Endothelial cell (in vitro differentiated cells): ENCODE measurements around the gene AP3M1. TPM values are rescaled to one million over a fixed set of nuclear protein-coding genes. Genes with fewer than 3 reads are reported as not detected.

ENCODE experiments used
- DNase-seq: peaks from one replicate; pipeline ENCODE4 v3.0.0; 2021; ENCODE audit warnings: low spot score
- H3K27ac Mint-ChIP-seq: one replicate; pipeline ENCODE4 v1.8.0; 2021; ENCODE audit warnings: mixed read lengths, inconsistent platforms; ENCODE audit not compliant: unreplicated experiment
- H3K27me3 Mint-ChIP-seq: one replicate; pipeline ENCODE4 v1.8.0; 2021; ENCODE audit warnings: mild to moderate bottlenecking, moderate library complexity, mixed read lengths, inconsistent platforms; ENCODE audit not compliant: unreplicated experiment
- H3K36me3 Mint-ChIP-seq: one replicate; pipeline ENCODE4 v1.8.0; 2021; ENCODE audit warnings: mild to moderate bottlenecking, low read depth, mixed read lengths, inconsistent platforms; ENCODE audit not compliant: unreplicated experiment
- H3K4me1 Mint-ChIP-seq: one replicate; pipeline ENCODE4 v1.8.0; 2021; ENCODE audit warnings: mild to moderate bottlenecking, mixed read lengths, inconsistent platforms; ENCODE audit not compliant: unreplicated experiment
- H3K4me3 Mint-ChIP-seq: one replicate; pipeline ENCODE4 v1.8.0; 2021; ENCODE audit warnings: mild to moderate bottlenecking, mixed read lengths, inconsistent platforms; ENCODE audit not compliant: unreplicated experiment
- H3K9me3 Mint-ChIP-seq: one replicate; pipeline ENCODE4 v1.8.0; 2021; ENCODE audit warnings: mixed read lengths, inconsistent platforms; ENCODE audit not compliant: unreplicated experiment
- total RNA-seq: library from RNA; stranded (reverse); fragmentation: NEBNext Ultra II Directional; extraction: Animal tissue kit (Norgen Biotek cat#: 25700); gene quantifications from one replicate; pipeline ENCODE4 v1.2.1, GENCODE V29; 2021; ENCODE audit not compliant: unreplicated experiment
- TF ChIP-seq, protein P1 (sequence below): fragments of 200-600 bp; sonication (generic); IDR thresholded peaks from one replicate; pipeline ENCODE4 v1.5.0; 2021; ENCODE audit warnings: antibody characterized with exemption; ENCODE audit not compliant: unreplicated experiment

The AP3M1 gene
- total RNA-seq, 1 donor from 2014 or later: 43.7 TPM

DNA sequence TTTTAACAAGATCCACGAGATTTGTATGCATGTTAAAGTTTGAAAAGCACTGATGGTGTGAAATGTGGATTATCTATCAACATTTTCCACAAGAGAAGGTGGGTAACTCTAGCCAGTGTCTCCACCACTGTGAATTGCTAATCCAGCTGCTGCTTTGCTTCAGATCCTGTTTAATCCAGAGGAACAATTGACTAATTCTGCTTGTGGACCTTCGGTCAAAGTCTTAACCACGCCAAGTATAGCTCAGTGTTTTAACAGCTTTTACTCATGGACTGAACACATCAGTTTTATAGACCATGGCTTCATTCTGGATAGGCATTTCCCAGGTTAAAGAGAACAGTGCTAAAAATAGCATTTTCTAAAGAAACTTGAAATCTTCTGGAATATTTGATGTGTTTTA, 23.9 kb upstream of the AP3M1 start:
- peaks cover 3% of the 10 kb centered on the region for H3K36me3 Mint-ChIP-seq
- TF ChIP-seq, protein P1, sequence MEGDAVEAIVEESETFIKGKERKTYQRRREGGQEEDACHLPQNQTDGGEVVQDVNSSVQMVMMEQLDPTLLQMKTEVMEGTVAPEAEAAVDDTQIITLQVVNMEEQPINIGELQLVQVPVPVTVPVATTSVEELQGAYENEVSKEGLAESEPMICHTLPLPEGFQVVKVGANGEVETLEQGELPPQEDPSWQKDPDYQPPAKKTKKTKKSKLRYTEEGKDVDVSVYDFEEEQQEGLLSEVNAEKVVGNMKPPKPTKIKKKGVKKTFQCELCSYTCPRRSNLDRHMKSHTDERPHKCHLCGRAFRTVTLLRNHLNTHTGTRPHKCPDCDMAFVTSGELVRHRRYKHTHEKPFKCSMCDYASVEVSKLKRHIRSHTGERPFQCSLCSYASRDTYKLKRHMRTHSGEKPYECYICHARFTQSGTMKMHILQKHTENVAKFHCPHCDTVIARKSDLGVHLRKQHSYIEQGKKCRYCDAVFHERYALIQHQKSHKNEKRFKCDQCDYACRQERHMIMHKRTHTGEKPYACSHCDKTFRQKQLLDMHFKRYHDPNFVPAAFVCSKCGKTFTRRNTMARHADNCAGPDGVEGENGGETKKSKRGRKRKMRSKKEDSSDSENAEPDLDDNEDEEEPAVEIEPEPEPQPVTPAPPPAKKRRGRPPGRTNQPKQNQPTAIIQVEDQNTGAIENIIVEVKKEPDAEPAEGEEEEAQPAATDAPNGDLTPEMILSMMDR: no peak
- no peaks in the 10 kb centered on the region for H3K9me3 Mint-ChIP-seq
- no peak for DNase-seq
- no peak overlapping the region for H3K4me3 Mint-ChIP-seq
- no peak overlapping the region for H3K27ac Mint-ChIP-seq
- peaks cover 1% of the 10 kb centered on the region for H3K27me3 Mint-ChIP-seq
- H3K4me1 Mint-ChIP-seq: peaks cover 6% of the 10 kb centered on the region

DNA sequence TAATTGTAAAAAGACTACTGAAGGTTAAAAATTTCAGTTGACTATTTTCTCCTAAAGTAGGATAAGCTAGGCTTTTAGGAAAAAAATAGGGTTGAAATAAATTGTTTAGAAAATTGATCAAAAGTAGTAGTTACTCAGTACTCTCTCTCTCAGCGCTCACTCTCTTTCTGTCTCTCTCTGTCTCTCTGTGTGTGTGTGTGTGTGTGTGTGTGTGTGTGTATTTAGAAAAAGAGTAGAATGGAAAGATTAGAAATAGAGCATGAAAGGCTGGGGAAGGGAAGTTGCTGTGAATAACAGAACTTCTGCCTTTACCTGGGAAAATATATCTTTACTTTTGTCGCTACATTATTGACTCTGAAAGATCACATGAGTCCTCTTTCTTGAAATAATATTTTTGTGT, 21.0 kb upstream of the AP3M1 start:
- Mint-ChIP-seq H3K27ac (no peak overlapping the region), H3K27me3 (peaks cover 1% of the 10 kb centered on the region), H3K36me3 (no peaks in the 10 kb centered on the region), H3K4me3 (no peak overlapping the region), H3K4me1 (peaks cover 3% of the 10 kb centered on the region), H3K9me3 (no peaks in the 10 kb centered on the region)
- no peak for DNase-seq
- TF ChIP-seq, protein P1: no peak

DNA sequence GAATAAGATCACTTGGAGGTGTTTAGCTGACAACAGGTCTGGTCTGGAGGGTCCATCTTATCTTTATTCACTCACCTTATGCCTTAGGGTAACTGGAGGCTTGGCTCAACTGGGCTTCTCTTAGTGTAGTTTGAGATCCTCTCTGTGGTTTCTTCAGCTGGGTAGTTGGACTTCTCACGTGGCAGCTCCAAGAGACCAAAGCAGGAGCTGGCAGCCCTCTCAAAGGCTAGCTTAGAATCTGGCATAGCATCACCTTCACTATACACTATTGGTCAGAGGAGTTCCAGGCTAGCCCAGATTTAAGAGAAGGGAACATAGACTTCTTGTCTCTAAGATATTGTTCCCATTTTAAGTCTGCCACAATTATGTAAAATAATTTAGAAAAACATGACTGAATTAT, 16.8 kb upstream of the AP3M1 start:
- no peaks in the 10 kb centered on the region for H3K36me3 Mint-ChIP-seq
- no peaks in the 10 kb centered on the region for H3K9me3 Mint-ChIP-seq
- H3K4me3 Mint-ChIP-seq: no peak overlapping the region
- H3K27me3 Mint-ChIP-seq: no peaks in the 10 kb centered on the region
- TF ChIP-seq, protein P1: no peak
- no peak for DNase-seq
- no peak overlapping the region for H3K27ac Mint-ChIP-seq
- no peaks in the 10 kb centered on the region for H3K4me1 Mint-ChIP-seq

DNA sequence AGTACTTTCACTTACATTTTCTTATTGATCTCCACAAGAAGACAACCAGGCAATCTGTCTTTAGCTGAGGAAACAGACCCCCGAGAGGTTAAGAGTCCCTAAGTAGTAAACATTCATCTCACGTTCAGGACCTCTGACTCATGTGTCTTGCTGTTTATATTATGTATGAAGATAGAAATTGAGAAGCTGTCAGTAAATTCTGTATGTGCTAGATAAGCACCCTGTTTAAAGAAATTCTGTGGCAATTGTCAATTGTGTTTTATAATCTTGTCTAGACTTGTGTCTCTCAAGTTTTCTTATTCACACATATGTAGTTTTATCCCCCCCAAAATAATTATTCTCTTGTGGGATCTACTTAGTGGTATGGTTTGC, 14.9 kb upstream of the AP3M1 start:
- no peak for DNase-seq
- no peak overlapping the region for H3K4me3 Mint-ChIP-seq
- H3K36me3 Mint-ChIP-seq: no peaks in the 10 kb centered on the region
- no peaks in the 10 kb centered on the region for H3K4me1 Mint-ChIP-seq
- TF ChIP-seq, protein P1: no peak
- H3K27me3 Mint-ChIP-seq: no peaks in the 10 kb centered on the region
- H3K9me3 Mint-ChIP-seq: no peaks in the 10 kb centered on the region
- no peak overlapping the region for H3K27ac Mint-ChIP-seq

DNA sequence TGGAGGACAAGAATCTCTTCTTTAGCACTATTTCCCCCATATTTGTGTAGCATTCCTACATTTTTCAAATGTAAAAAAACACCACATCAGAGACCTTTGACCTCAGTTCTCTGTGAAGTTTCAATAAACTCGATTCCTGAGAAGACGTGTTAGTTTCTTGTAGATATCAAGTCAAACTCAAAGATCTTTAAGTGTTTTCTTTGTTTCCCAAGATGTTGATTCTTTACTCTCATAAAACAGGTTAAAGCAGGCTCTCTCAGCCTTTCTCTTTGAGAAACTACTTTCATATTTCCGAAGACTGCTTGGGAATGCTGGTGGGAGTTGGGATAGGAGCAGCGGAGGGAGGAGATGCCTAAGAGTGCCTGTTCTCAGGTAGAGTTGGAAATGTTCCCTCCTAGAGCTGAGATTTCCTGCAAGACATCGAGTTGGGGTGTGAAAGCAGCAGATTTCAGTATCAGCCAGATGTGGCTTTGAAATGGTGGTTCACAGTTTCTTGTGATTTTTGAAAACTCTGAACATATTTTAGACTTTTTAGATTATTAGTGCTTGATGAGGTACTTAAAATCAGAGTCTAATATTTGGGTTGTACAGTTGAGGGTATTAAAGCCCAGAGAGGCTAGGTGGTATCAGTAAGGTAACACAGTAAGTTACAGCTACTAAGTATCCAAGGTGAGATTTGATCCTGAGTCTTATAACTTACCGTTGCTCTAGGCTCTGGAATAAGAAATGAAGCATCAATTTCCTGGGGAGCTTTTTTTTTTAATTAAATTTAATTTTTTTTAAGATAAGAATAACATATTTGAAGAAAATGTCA, 14.3 kb upstream of the AP3M1 start:
- Mint-ChIP-seq H3K27me3 (no peaks in the 10 kb centered on the region), H3K9me3 (no peaks in the 10 kb centered on the region), H3K4me3 (no peak overlapping the region), H3K4me1 (no peaks in the 10 kb centered on the region), H3K27ac (no peak overlapping the region), H3K36me3 (no peaks in the 10 kb centered on the region)
- TF ChIP-seq, protein P1: no peak
- DNase-seq: no peak
